Kidney (tissue), 14 donors: Measurements from ENCODE around the gene CETN3. TPM values are rescaled to one million over a fixed set of nuclear protein-coding genes. Genes with fewer than 3 reads are reported as not detected.

Experiments
- DNase-seq, 5 donors: peaks; one replicate each; pipeline ENCODE4 v3.0.0-alpha.2; 2013 to 2020
- FAIRE-seq: peaks from 2 replicates; lab custom pipeline; 2012; peaks lifted over from hg19 to GRCh38; lab: Jason Lieb, UNC
- H3K27ac ChIP-seq, 2 donors: one replicate each; pipeline ENCODE4 v1.7.0; 2013; ENCODE audit warnings: low read depth in 2 of 2, low read length in 2 of 2, inconsistent platforms in 1 of 2
- H3K27me3 ChIP-seq: one replicate; pipeline ENCODE4 v1.7.1; 2013; ENCODE audit warnings: low read length, inconsistent platforms; ENCODE audit not compliant: control insufficient read depth, insufficient read depth
- H3K36me3 ChIP-seq, 3 donors: one replicate each; pipeline versions ENCODE4 v1.7.0 to v1.7.1; 2013; ENCODE audit warnings: low read length in 3 of 3, control low read depth in 1 of 3, inconsistent platforms in 1 of 3; ENCODE audit not compliant: insufficient read depth in 3 of 3, control insufficient read depth in 2 of 3
- H3K4me1 ChIP-seq, 3 donors: one replicate each; pipeline versions ENCODE4 v1.7.0 to v1.7.1; 2013; ENCODE audit warnings: low read length in 3 of 3, inconsistent platforms in 1 of 3, low read depth in 1 of 3; ENCODE audit not compliant: control insufficient read depth in 2 of 3, insufficient read depth in 2 of 3
- H3K4me3 ChIP-seq, 3 donors: one replicate each; pipeline versions ENCODE4 v1.7.0 to v1.8.1; 2013; ENCODE audit warnings: low read length in 3 of 3, control low read depth in 1 of 3, inconsistent platforms in 1 of 3
- H3K9ac ChIP-seq, 3 donors: one replicate each; pipeline versions ENCODE4 v1.7.0 to v1.7.1; 2013; ENCODE audit warnings: low read length in 3 of 3, control low read depth in 1 of 3, inconsistent platforms in 1 of 3
- H3K9me3 ChIP-seq, 3 donors: one replicate each; pipeline versions ENCODE4 v1.7.0 to v1.7.1; 2013; ENCODE audit warnings: low read length in 3 of 3, control low read depth in 1 of 3, inconsistent platforms in 1 of 3; ENCODE audit not compliant: control insufficient read depth in 2 of 3, insufficient read depth in 1 of 3
- intact Hi-C: fragments of 100-400 bp; cut with DNase I; formaldehyde crosslinking; loops from one replicate; pipeline ENCODE4 v1.11.1; 2022
- polyA plus RNA-seq: library from polyadenylated mRNA; stranded (reverse); fragments of 350-450 nt; fragmentation: Illumina TruSeq; extraction: RNeasy Lipid Tissue Mini Kit (QIAGEN cat#74804); gene quantifications from one replicate; pipeline ENCODE4 v1.2.3, GENCODE V29; 2014; ENCODE audit warnings: low read depth, low replicate concordance; ENCODE audit not compliant: insufficient read depth
- total RNA-seq: library from RNA; stranded (reverse); fragmentation: NEBNext Ultra II Directional; extraction: Animal tissue kit (Norgen Biotek cat#: 25700); gene quantifications from one replicate; pipeline ENCODE4 v1.2.1, GENCODE V29; 2021
- TF ChIP-seq, protein P1 (sequence below): IDR thresholded peaks from 3 replicates; pipeline ENCODE4 v1.5.1; 2012; ENCODE audit warnings: mild to moderate bottlenecking, moderate library complexity, borderline replicate concordance; ENCODE audit not compliant: insufficient read depth; ENCODE audit errors: extremely low read depth
- donor health status: control.
- donor health status: control.
- donor health status: control.
- donor health status: control.
- donor health status: control.
- donor health status: DM: yes; HTN: yes; CAD: no.
- donor health status: Normal renal cell carcinoma (clear cell type).

Gene CETN3
- total and polyA plus RNA-seq, 2 donors from 2014 or later, result 19.8 to 50.0 TPM

DNA sequence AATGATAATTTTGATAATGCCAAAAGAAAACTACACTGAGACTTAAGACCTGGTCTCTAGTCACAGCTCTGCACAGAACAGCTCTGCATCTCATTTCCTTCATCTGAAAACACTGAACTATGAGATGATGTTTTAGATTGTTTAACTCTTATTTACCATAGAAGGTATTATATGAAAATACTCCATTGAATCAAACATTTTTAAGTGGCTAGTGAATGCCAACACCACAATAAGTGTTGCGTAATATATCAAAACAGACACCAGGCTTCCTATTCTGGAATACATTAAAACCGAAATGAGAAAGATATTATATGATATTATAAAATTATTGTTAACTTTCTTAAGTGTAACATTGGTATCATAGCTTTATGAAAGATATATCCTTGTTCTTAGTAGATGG, 14.6 kb downstream of the CETN3 start:
- H3K9me3 ChIP-seq, result no peaks in the 10 kb centered on the region
- H3K4me3 ChIP-seq, result no peak overlapping the region
- TF ChIP-seq, protein P1, sequence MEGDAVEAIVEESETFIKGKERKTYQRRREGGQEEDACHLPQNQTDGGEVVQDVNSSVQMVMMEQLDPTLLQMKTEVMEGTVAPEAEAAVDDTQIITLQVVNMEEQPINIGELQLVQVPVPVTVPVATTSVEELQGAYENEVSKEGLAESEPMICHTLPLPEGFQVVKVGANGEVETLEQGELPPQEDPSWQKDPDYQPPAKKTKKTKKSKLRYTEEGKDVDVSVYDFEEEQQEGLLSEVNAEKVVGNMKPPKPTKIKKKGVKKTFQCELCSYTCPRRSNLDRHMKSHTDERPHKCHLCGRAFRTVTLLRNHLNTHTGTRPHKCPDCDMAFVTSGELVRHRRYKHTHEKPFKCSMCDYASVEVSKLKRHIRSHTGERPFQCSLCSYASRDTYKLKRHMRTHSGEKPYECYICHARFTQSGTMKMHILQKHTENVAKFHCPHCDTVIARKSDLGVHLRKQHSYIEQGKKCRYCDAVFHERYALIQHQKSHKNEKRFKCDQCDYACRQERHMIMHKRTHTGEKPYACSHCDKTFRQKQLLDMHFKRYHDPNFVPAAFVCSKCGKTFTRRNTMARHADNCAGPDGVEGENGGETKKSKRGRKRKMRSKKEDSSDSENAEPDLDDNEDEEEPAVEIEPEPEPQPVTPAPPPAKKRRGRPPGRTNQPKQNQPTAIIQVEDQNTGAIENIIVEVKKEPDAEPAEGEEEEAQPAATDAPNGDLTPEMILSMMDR, result no peak
- H3K27ac ChIP-seq, result no peak overlapping the region
- H3K9ac ChIP-seq, result no peak overlapping the region
- intact Hi-C loops, result no loop called here
- H3K4me1 ChIP-seq, result no peaks in the 10 kb centered on the region
- peaks cover 0 to 12% (median 5%) of the 10 kb centered on the region in 3 donors for H3K36me3 ChIP-seq
- FAIRE-seq (no peak), DNase-seq (no peak)
- no peaks in the 10 kb centered on the region for H3K27me3 ChIP-seq

DNA sequence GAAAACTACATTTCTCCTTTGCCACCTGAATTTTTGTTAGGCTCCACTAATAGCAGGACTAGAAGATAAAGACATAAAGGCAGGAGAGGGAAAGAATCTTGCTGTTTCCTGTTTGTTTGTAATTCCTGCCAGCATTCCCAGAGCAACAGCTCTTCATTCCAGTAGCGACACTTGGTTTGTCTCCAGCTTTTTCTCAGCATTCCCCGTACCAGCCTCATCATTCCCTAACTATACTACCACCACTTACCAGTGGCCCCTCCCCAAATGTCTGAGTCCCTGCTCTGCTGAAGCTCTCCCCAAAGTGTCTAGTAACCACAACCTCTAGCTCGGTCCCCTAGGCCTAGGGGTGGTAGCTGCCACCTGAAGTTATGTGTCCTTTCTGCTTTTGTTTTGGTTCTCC, 18.6 kb downstream of the CETN3 start:
- intact Hi-C loops, result no loop called here
- Histone ChIP-seq H3K4me1 (no peaks in the 10 kb centered on the region), H3K9ac (no peak overlapping the region), H3K36me3 (peaks cover 0 to 5% (median 2%) of the 10 kb centered on the region in 3 donors), H3K9me3 (no peaks in the 10 kb centered on the region), H3K27me3 (no peaks in the 10 kb centered on the region), H3K4me3 (no peak overlapping the region), H3K27ac (no peak overlapping the region)
- no peak for FAIRE-seq
- TF ChIP-seq, protein P1, result no peak
- DNase-seq, result no peak

DNA sequence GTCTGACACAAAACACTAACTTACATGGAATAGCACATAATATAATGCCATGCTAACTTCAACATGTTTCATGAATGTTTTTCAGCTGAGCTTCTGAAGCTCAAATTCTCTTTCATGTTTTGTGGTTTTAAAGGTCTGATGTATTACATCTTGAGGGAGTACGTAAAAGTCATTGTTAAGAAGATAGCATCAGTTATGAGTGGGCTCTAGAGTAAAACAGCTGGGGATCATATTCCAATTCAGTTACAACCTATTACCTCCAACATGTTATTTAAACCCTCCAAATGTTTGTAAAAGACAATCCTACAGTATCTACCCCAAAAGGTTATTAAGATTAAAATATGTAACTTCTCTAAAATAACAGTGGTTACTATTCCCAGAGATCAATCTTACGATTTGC, 19.2 kb downstream of the CETN3 start:
- TF ChIP-seq, protein P1, result no peak
- Histone ChIP-seq H3K9me3 (no peaks in the 10 kb centered on the region), H3K36me3 (peaks cover 0 to 5% (median 2%) of the 10 kb centered on the region in 3 donors), H3K27ac (no peak overlapping the region), H3K4me1 (no peaks in the 10 kb centered on the region), H3K27me3 (no peaks in the 10 kb centered on the region), H3K9ac (no peak overlapping the region), H3K4me3 (no peak overlapping the region)
- FAIRE-seq, result no peak
- DNase-seq, result no peak
- intact Hi-C loops, result no loop called here

DNA sequence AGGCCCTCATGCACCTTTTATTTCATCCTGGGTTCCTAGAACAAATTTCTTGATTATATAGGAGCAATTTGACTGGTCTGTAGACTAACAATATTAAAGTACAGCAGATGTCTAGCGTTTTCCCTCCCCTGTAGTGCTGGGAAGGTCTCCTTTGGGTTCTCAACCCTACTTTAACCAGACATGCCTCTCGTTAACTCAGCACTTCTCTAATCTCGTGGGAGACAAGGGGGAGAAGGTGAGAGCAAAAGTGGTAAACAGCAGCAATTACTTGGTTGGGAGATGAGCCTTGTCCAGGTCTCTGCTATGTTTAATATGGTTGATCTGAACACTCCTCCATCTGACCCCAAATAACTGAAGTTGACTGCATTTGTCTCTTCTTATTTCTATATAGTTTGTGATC, 22.0 kb downstream of the CETN3 start:
- Histone ChIP-seq H3K4me1 (no peaks in the 10 kb centered on the region), H3K9ac (no peak overlapping the region), H3K36me3 (peaks cover 0 to 2% (median 0%) of the 10 kb centered on the region in 3 donors), H3K9me3 (no peaks in the 10 kb centered on the region), H3K27me3 (no peaks in the 10 kb centered on the region), H3K4me3 (no peak overlapping the region), H3K27ac (no peak overlapping the region)
- intact Hi-C loops, result no loop called here
- DNase-seq (no peak), FAIRE-seq (no peak)
- TF ChIP-seq, protein P1, result no peak
